H1 (cell line): ENCODE measurements around the gene DHTKD1. TPM values are rescaled to one million over a fixed set of nuclear protein-coding genes. Genes with fewer than 3 reads are reported as not detected.

Experiments
- ATF3 ChIP-seq: IDR thresholded peaks from 2 replicates; pipeline ENCODE4 v1.6.1; 2011; ENCODE audit warnings: low read depth, mild to moderate bottlenecking, low read length; ENCODE audit not compliant: insufficient read depth
- KDM1A ChIP-seq: fragments of 200-600, 300-600 bp; sonication (generic); IDR thresholded peaks from 2 replicates; pipeline ENCODE4 v1.7.1; 2016; ENCODE audit warnings: mild to moderate bottlenecking, low read length, borderline replicate concordance
- SP1 ChIP-seq: IDR thresholded peaks from 2 replicates; pipeline ENCODE4 v1.6.1; 2011; ENCODE audit warnings: low read depth, low read length
- SP2 ChIP-seq: IDR thresholded peaks from 2 replicates; pipeline ENCODE4 v1.6.1; 2012; ENCODE audit warnings: mild to moderate bottlenecking, low read length, inconsistent platforms
- polyA plus RNA-seq, 7 experiments: library from polyadenylated mRNA; depleted of rRNA in 3 of 7; stranded (reverse) in 5 of 7; unstranded in 2 of 7; fragments of >200 nt in 5 of 7; fragments of 200-250 nt in 2 of 7; gene quantifications; 1 replicate in 5 of 7; 2 replicates in 1 of 7; 4 replicates in 1 of 7; pipeline versions ENCODE4 v1.2.1 to v1.2.3, GENCODE V29; 2011 to 2013; ENCODE audit warnings: missing spikeins in 2 of 7, mixed read lengths in 2 of 7
- total RNA-seq: library from RNA; stranded (reverse); fragmentation: NEBNext Ultra II Directional; extraction: Animal tissue kit (Norgen Biotek cat#: 25700); gene quantifications from 2 replicates; pipeline ENCODE4 v1.2.1, GENCODE V29; 2021

Gene DHTKD1
- total and polyA plus RNA-seq, 2 of the 8 experiments (the other 6 are each of a cell fraction or from before 2014, with no cell fraction given) = 49.8 to 74.9 TPM

DNA sequence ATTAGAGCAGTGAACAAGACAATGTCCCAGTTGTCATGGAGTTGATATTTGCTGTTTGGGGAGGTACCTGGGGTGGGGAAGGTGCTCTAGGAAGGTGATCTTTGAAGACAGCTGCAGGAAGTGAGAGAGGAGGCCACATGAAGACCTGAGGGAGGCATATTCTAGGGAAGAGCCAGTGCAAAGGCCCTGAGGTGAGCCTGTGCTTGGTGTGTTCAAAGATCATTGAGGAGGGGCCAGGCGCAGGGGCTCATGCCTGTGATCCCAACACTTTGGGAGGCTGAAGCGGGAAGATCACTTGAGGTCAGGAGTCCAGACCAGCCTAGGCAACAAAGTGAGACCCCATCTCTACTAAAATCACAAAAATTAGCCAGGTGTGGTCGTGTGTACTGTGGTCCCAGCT is 75.8 kb downstream of the DHTKD1 start (continued):
- TF ChIP-seq ATF3 = no peak
- no peak for TF ChIP-seq SP2
- TF ChIP-seq KDM1A = no peak
- TF ChIP-seq SP1 = no peak
